Duodenal mucosa (tissue), 2 donors: Measurements from ENCODE around the gene TRERF1.

Source experiments
- H3K27ac ChIP-seq: one replicate; pipeline ENCODE4 v1.7.0; 2013; ENCODE audit warnings: low read depth, low read length
- H3K27me3 ChIP-seq, 2 donors: one replicate each; pipeline ENCODE4 v1.7.0; 2013; ENCODE audit warnings: low read length in 2 of 2, control low read depth in 1 of 2; ENCODE audit not compliant: insufficient read depth in 2 of 2, control insufficient read depth in 1 of 2
- H3K36me3 ChIP-seq, 2 donors: one replicate each; pipeline ENCODE4 v1.7.0; 2013; ENCODE audit warnings: low read length in 2 of 2, control low read depth in 1 of 2; ENCODE audit not compliant: insufficient read depth in 2 of 2, control insufficient read depth in 1 of 2
- H3K4me1 ChIP-seq, 2 donors: one replicate each; pipeline ENCODE4 v1.7.0; 2013; ENCODE audit warnings: low read length in 2 of 2, control low read depth in 1 of 2; ENCODE audit not compliant: insufficient read depth in 2 of 2, control insufficient read depth in 1 of 2
- H3K4me3 ChIP-seq, 2 donors: one replicate each; pipeline ENCODE4 v1.7.0; 2013; ENCODE audit warnings: low read length in 2 of 2, low read depth in 1 of 2
- H3K9ac ChIP-seq, 2 donors: one replicate each; pipeline ENCODE4 v1.7.0; 2013; ENCODE audit warnings: low read length in 2 of 2, low read depth in 1 of 2
- H3K9me3 ChIP-seq, 2 donors: one replicate each; pipeline ENCODE4 v1.7.0; 2013; ENCODE audit warnings: low read length in 2 of 2, control low read depth in 1 of 2; ENCODE audit not compliant: control insufficient read depth in 1 of 2

Gene TRERF1

GRCh38 chr6:42451333-42452170 lies at the start of gene TRERF1:
TSS of gene TRERF1 (minus strand) at chr6:42451926. CDS start at chr6:42269590, 182,336 bp downstream.
- Histone ChIP-seq H3K27me3 (no peaks in the 10 kb centered on the region), H3K27ac (peak within 1 kb of the TSS; percentile 90), H3K9ac (peak within 1 kb of the TSS; percentile 71 to 73), H3K9me3 (no peaks in the 10 kb centered on the region), H3K4me3 (peak within 1 kb of the TSS; percentile 90 to 95), H3K36me3 (no peaks in the 10 kb centered on the region), H3K4me1 (peaks cover 31 to 36% of the 10 kb centered on the region in 2 donors)

- H3K4me3 ChIP-seq, result no peak overlapping the region
- H3K36me3 ChIP-seq, result no peaks in the 10 kb centered on the region
- H3K27me3 ChIP-seq, result no peaks in the 10 kb centered on the region
- no peaks in the 10 kb centered on the region for H3K4me1 ChIP-seq
- no peaks in the 10 kb centered on the region for H3K9me3 ChIP-seq
- no peak overlapping the region for H3K9ac ChIP-seq
- H3K27ac ChIP-seq, result no peak overlapping the region
Measured at GRCh38 chr6:42498473-42499128, 46.9 kb upstream of the TRERF1 start.

- H3K27ac ChIP-seq, result no peak overlapping the region
- H3K36me3 ChIP-seq, result no peaks in the 10 kb centered on the region
- H3K9ac ChIP-seq, result no peak overlapping the region
- H3K4me3 ChIP-seq, result no peak overlapping the region
- H3K27me3 ChIP-seq, result no peaks in the 10 kb centered on the region
- H3K4me1 ChIP-seq, result no peaks in the 10 kb centered on the region
- H3K9me3 ChIP-seq, result no peaks in the 10 kb centered on the region
Measured at GRCh38 chr6:42493914-42494539, 42.3 kb upstream of the TRERF1 start.

GRCh38 chr6:42488129-42488528 lies 36.4 kb upstream of the TRERF1 start:
- Histone ChIP-seq H3K36me3 (no peaks in the 10 kb centered on the region), H3K9me3 (no peaks in the 10 kb centered on the region), H3K4me1 (no peaks in the 10 kb centered on the region), H3K4me3 (no peak overlapping the region), H3K9ac (no peak overlapping the region), H3K27me3 (no peaks in the 10 kb centered on the region), H3K27ac (no peak overlapping the region)

GRCh38 chr6:42484261-42484660 lies 32.5 kb upstream of the TRERF1 start:
- no peaks in the 10 kb centered on the region for H3K36me3 ChIP-seq
- no peaks in the 10 kb centered on the region for H3K4me1 ChIP-seq
- H3K27me3 ChIP-seq, result no peaks in the 10 kb centered on the region
- H3K9me3 ChIP-seq, result no peaks in the 10 kb centered on the region
- no peak overlapping the region for H3K4me3 ChIP-seq
- no peak overlapping the region for H3K9ac ChIP-seq
- no peak overlapping the region for H3K27ac ChIP-seq

- Histone ChIP-seq H3K27ac (no peak overlapping the region), H3K9me3 (no peaks in the 10 kb centered on the region), H3K27me3 (no peaks in the 10 kb centered on the region), H3K36me3 (no peaks in the 10 kb centered on the region), H3K4me1 (no peaks in the 10 kb centered on the region), H3K9ac (no peak overlapping the region), H3K4me3 (no peak overlapping the region)
Measured at GRCh38 chr6:42482174-42482573, 30.4 kb upstream of the TRERF1 start.

GRCh38 chr6:42471714-42472113 lies 20.0 kb upstream of the TRERF1 start:
- Histone ChIP-seq H3K27me3 (no peaks in the 10 kb centered on the region), H3K9ac (no peak overlapping the region), H3K36me3 (no peaks in the 10 kb centered on the region), H3K4me3 (no peak overlapping the region), H3K9me3 (peaks cover 4 to 7% of the 10 kb centered on the region in 2 donors), H3K4me1 (no peaks in the 10 kb centered on the region), H3K27ac (no peak overlapping the region)

- Histone ChIP-seq H3K9ac (no peak overlapping the region), H3K27me3 (no peaks in the 10 kb centered on the region), H3K9me3 (peaks cover 4 to 7% of the 10 kb centered on the region in 2 donors), H3K27ac (no peak overlapping the region), H3K4me1 (no peaks in the 10 kb centered on the region), H3K4me3 (no peak overlapping the region), H3K36me3 (no peaks in the 10 kb centered on the region)
Measured at GRCh38 chr6:42471142-42471541, 19.4 kb upstream of the TRERF1 start.

GRCh38 chr6:42468273-42468672 lies 16.5 kb upstream of the TRERF1 start:
- H3K27me3 ChIP-seq, result no peaks in the 10 kb centered on the region
- H3K36me3 ChIP-seq, result no peaks in the 10 kb centered on the region
- no peak overlapping the region for H3K4me3 ChIP-seq
- H3K9me3 ChIP-seq, result peaks cover 4 to 7% of the 10 kb centered on the region in 2 donors
- H3K27ac ChIP-seq, result no peak overlapping the region
- H3K4me1 ChIP-seq, result no peaks in the 10 kb centered on the region
- no peak overlapping the region for H3K9ac ChIP-seq

- Histone ChIP-seq H3K9me3 (peaks cover 4 to 7% of the 10 kb centered on the region in 2 donors), H3K4me1 (no peaks in the 10 kb centered on the region), H3K27me3 (no peaks in the 10 kb centered on the region), H3K36me3 (no peaks in the 10 kb centered on the region), H3K4me3 (no peak overlapping the region), H3K27ac (no peak overlapping the region), H3K9ac (no peak overlapping the region)
Measured at GRCh38 chr6:42467651-42468050, 15.9 kb upstream of the TRERF1 start.
